ENCODE measurements around the gene CYP2F1. TPM values are rescaled to one million over a fixed set of nuclear protein-coding genes. Genes with fewer than 3 reads are reported as not detected.
"Not testable (repeated sequence)": the region's sequence is repeated elsewhere in the genome, so short reads cannot be mapped to it uniquely, and the experiment has no call there.

The CYP2F1 gene
- polyA plus RNA-seq, 2 of the 4 experiments (the other 2 are of a cell fraction): not detected

GRCh38 chr19:41144403-41144802, 30.2 kb downstream of the CYP2F1 start (continued):
- peak; percentile 63; the same call in 1 of the 2 replicates for TF ChIP-seq MAX (IDR thresholded peaks at IDR 0.05)
- TF ChIP-seq RCOR1 (IDR thresholded peaks at IDR 0.05; ENCODE audit: low read depth, low read length): no peak
- no peak for TF ChIP-seq TFCP2L1 (CRISPR knock-in tag; IDR thresholded peaks at IDR 0.05)
- TF ChIP-seq ESRRA (IDR thresholded peaks at IDR 0.05; ENCODE audit: borderline replicate concordance, low read length): no peak
- TF ChIP-seq NPAS2 (CRISPR knock-in tag; IDR thresholded peaks at IDR 0.05; ENCODE audit: borderline replicate concordance): no peak
- TF ChIP-seq JUNB (IDR thresholded peaks at IDR 0.05): no peak
- TF ChIP-seq ATOH8 (CRISPR knock-in tag; IDR thresholded peaks at IDR 0.05; ENCODE audit: low read depth): no peak
- no peak for TF ChIP-seq KDM1A (IDR thresholded peaks at IDR 0.05; ENCODE audit: low read depth)
- TF ChIP-seq USF2 (IDR thresholded peaks at IDR 0.05): no peak
- no peak for TF ChIP-seq CBX2 (IDR thresholded peaks at IDR 0.05; ENCODE audit: borderline replicate concordance, low read depth)
- TF ChIP-seq ZC3H11A (IDR thresholded peaks at IDR 0.05): no peak
- TF ChIP-seq RNF2 (IDR thresholded peaks at IDR 0.05; ENCODE audit: borderline replicate concordance, low read depth): no peak
- TF ChIP-seq EHMT2 (IDR thresholded peaks at IDR 0.05; ENCODE audit: low read depth): no peak
- no peak for TF ChIP-seq RFX5 (IDR thresholded peaks at IDR 0.05)
- TF ChIP-seq PHF8 (IDR thresholded peaks at IDR 0.05; ENCODE audit: borderline replicate concordance, low read depth): no peak
- no peak for TF ChIP-seq CEBPB (IDR thresholded peaks at IDR 0.05)
- TF ChIP-seq HEYL (CRISPR knock-in tag; IDR thresholded peaks at IDR 0.05): no peak
- no peak for TF ChIP-seq HDAC2 (IDR thresholded peaks at IDR 0.05)
- TF ChIP-seq PBX3 (IDR thresholded peaks at IDR 0.05): peak; percentile 43; the same call in 1 of the 2 replicates
- no peak for TF ChIP-seq MAFK (IDR thresholded peaks at IDR 0.05; ENCODE audit: partially characterized antibody)
- TF ChIP-seq SMC3 (IDR thresholded peaks at IDR 0.05): peak; percentile 99
- peak; percentile 99 to 100 for TF ChIP-seq RAD21 (conservative IDR thresholded peaks at IDR 0.05 in 1 of 2, IDR thresholded peaks at IDR 0.05 in 1 of 2)
- no peak for TF ChIP-seq NFE2L2 (conservative IDR thresholded peaks at IDR 0.05; ENCODE audit: low read length)
- TF ChIP-seq NR3C1 (IDR thresholded peaks at IDR 0.05): no peak

GRCh38 chr19:41149831-41150230, 35.6 kb downstream of the CYP2F1 start:
- POLR2A ChIA-PET: interaction anchor here (0.7 kb wide), 1 partner anchor 105 kb away, joined by 4 read pairs; no protein-coding TSS in a partner anchor
- H3K4me1 ChIP-seq: no peaks in the 10 kb centered on the region
- H3K9me3 ChIP-seq: no peaks in the 10 kb centered on the region
- CTCF ChIA-PET: interaction anchor here (0.6 to 1.8 kb wide), 5 partner anchors 55 to 871 kb away, joined by 3 to 4 read pairs (median 4); no protein-coding TSS in a partner anchor
- H3K4me2 ChIP-seq: no peak overlapping the region
- 92% methylated on average over 2 of the region's 2 CpGs for WGBS (ENCODE audit: missing lambda C conversion rate)
- no peak overlapping the region for H3K27ac ChIP-seq
- H3K4me3 ChIP-seq: no peak overlapping the region
- no peak; a peak in 1 of 6 replicates for ATAC-seq
- TF ChIP-seq USF2 (IDR thresholded peaks at IDR 0.05): no peak
- no peak for FAIRE-seq
- no peak for DNase-seq (ENCODE audit: low read depth in 1 of 2, low spot score in 1 of 2)

GRCh38 chr19:41150986-41151385, 36.8 kb downstream of the CYP2F1 start:
- H3K4me2 ChIP-seq; H3K27ac ChIP-seq; DNase-seq (ENCODE audit: low read depth in 1 of 2, low spot score in 1 of 2); H3K4me1 ChIP-seq; ATAC-seq; FAIRE-seq; H3K4me3 ChIP-seq; H3K9me3 ChIP-seq: not testable (repeated sequence)
- CTCF ChIA-PET: interaction anchor here (0.9 to 1.8 kb wide), 4 partner anchors 54 to 488 kb away, joined by 4 to 6 read pairs (median 4); no protein-coding TSS in a partner anchor
- POLR2A ChIA-PET: interaction anchor here (0.6 kb wide), 1 partner anchor 112 kb away, joined by 3 read pairs; no protein-coding TSS in a partner anchor
- WGBS (ENCODE audit: missing lambda C conversion rate): 65% methylated on average over 7 of the region's 7 CpGs

Data from A549 (cell line).